ENCODE measurements around the gene HTRA3. TPM values are rescaled to one million over a fixed set of nuclear protein-coding genes. Genes with fewer than 3 reads are reported as not detected.

The HTRA3 gene
- total RNA-seq, 4 donors from 2014 or later: 1.8 to 13.0 (median 6.6) TPM

DNA sequence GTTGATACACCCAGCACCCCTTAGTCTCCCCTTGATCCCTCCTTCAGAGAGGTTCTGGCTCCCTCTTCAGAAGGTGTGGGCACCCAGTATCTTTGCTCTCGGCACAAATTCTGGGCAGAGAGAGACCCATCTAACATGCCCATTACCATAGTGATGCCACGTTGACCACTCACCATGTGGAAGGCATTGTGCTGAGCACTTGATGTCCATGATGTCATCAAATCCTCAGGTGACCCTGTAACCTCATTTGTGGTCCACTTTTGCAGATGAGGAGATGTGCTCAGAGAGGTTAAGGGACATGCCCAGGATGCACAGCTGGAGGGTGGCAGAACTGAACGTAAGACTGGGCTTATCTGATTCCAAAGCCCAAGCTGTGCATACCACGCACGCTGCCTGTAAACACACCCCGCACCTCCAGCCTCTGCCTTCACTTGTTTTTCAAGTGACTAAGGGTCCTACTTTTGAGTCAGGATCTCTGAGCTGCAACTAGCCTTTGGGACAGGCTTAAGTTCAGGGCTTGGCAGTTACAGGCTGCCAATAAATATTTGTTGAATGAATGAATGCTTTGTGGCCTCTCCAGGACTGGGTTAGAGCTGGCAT, 55.2 kb downstream of the HTRA3 start:
- Histone ChIP-seq H3K36me3 (no peaks in the 10 kb centered on the region), H3K9me3 (peaks cover 0 to 7% (median 6%) of the 10 kb centered on the region in 3 donors), H3K4me3 (no peak overlapping the region), H3K4me1 (peaks cover 0 to 17% (median 6%) of the 10 kb centered on the region in 3 donors), H3K27ac (no peak overlapping the region), H3K27me3 (no peaks in the 10 kb centered on the region)
- WGBS, 2 donors: 40 to 65% methylated on average over 5 to 6 of the region's 6 CpGs
- no peak for DNase-seq
- no peak for TF ChIP-seq POLR2A (IDR thresholded peaks at IDR 0.05)
- TF ChIP-seq, protein P1, sequence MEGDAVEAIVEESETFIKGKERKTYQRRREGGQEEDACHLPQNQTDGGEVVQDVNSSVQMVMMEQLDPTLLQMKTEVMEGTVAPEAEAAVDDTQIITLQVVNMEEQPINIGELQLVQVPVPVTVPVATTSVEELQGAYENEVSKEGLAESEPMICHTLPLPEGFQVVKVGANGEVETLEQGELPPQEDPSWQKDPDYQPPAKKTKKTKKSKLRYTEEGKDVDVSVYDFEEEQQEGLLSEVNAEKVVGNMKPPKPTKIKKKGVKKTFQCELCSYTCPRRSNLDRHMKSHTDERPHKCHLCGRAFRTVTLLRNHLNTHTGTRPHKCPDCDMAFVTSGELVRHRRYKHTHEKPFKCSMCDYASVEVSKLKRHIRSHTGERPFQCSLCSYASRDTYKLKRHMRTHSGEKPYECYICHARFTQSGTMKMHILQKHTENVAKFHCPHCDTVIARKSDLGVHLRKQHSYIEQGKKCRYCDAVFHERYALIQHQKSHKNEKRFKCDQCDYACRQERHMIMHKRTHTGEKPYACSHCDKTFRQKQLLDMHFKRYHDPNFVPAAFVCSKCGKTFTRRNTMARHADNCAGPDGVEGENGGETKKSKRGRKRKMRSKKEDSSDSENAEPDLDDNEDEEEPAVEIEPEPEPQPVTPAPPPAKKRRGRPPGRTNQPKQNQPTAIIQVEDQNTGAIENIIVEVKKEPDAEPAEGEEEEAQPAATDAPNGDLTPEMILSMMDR (IDR thresholded peaks at IDR 0.05): no peak
- intact Hi-C loops (cut with DNase I): no loop called here

DNA sequence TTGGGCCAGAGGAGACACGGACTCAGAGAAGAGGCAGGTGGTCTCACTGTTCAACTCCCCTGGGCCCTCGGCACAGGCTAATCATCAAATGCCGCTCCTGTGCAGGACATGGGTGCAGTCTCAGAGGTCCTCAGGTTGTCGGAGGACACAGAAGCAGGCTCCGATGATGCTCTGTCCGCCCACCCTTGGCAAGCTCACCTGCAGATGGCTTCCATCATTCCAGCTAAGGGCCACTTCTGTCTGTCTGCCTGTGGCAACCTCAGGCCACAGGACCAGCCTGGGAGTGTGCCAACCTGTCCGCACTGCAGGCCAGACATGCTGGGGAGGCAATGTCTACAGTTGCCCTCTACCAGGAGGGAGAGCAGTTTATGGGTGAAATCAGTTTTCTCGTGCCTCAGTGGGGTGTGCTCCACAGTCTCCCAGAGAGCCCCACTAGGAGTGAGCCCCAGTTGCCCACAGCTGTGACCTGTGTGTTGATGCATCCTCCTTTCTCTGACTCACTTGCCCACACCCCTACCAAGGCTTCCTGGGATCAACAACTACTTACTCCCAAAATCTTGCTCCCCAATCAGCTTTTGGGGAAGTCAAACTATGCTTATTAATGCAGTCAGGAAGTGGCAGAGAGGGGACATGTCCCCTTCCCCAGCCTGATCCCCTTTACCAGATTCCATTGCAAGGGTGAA, 55.9 kb downstream of the HTRA3 start:
- intact Hi-C loops (cut with DNase I): no loop called here

DNA sequence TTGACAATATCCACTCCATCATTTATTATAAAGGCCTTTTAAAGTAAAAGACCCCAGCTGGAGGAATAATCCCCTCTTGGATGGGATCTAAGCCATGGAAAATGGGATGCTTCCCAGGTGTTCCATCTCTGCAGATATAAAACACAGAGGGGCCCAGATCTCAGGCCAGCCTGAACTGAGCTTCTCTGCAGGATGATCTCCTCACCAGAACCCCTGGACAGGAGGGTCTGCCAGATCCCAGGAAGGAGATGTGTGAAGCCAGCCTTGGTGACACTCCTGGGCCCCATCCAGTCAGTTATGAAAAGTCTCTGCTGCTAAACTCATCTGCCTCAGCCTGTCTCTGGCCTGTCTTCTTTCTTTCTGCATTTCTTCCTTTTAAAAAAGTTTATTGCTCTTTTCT, 56.7 kb downstream of the HTRA3 start:
- DNase-seq: no peak
- peaks cover 0 to 7% (median 6%) of the 10 kb centered on the region in 3 donors for H3K9me3 ChIP-seq
- H3K27me3 ChIP-seq: peaks cover 0 to 9% (median 0%) of the 10 kb centered on the region in 4 donors
- intact Hi-C loops (cut with DNase I): no loop called here
- H3K4me1 ChIP-seq: peaks cover 0 to 17% (median 0%) of the 10 kb centered on the region in 3 donors
- H3K4me3 ChIP-seq: no peak overlapping the region
- H3K27ac ChIP-seq: no peak overlapping the region
- TF ChIP-seq, protein P1 (IDR thresholded peaks at IDR 0.05): no peak
- no peak for TF ChIP-seq POLR2A (IDR thresholded peaks at IDR 0.05)
- H3K36me3 ChIP-seq: no peaks in the 10 kb centered on the region

More for the DNA sequence above, 55.9 kb downstream of the HTRA3 start:
- Histone ChIP-seq H3K9me3 (peaks cover 0 to 7% (median 6%) of the 10 kb centered on the region in 3 donors), H3K27ac (no peak overlapping the region), H3K36me3 (no peaks in the 10 kb centered on the region), H3K4me3 (no peak overlapping the region), H3K27me3 (peaks cover 0 to 4% (median 0%) of the 10 kb centered on the region in 4 donors), H3K4me1 (peaks cover 0 to 13% (median 0%) of the 10 kb centered on the region in 3 donors)
- TF ChIP-seq POLR2A (IDR thresholded peaks at IDR 0.05): no peak
- TF ChIP-seq, protein P1 (IDR thresholded peaks at IDR 0.05): no peak
- 68 to 96% methylated on average over 6 of the region's 8 CpGs for WGBS, 2 donors
- DNase-seq: no peak

DNA sequence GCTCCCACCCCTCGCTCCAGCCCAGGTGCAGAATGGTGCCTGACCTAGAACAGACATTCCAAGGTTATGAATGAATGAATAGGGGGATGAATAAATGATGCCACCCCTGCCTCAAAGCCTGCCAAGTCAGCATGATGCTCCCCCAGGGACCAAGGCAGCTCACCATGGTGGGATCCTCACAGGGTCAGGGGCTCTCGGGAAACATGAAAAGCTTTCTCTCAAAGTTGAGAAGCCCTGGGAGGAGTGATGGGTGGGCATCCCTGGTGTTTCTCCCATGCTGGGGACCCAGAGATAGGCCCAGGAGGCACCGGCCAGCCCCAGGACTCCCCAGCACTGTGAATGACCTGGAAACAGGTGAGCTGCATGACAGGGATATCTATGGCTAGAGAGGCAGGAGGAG, 58.9 kb downstream of the HTRA3 start:
- WGBS, 2 donors: 43 to 72% methylated on average over 1 to 2 of the region's 3 CpGs
- no peak for DNase-seq

More for the DNA sequence above, 58.9 kb downstream of the HTRA3 start:
- no peak overlapping the region for H3K4me3 ChIP-seq
- peaks cover 0 to 21% (median 0%) of the 10 kb centered on the region in 3 donors for H3K4me1 ChIP-seq
- no peak overlapping the region for H3K27ac ChIP-seq
- peaks cover 0 to 7% (median 6%) of the 10 kb centered on the region in 3 donors for H3K9me3 ChIP-seq
- H3K27me3 ChIP-seq: peaks cover 0 to 20% (median 0%) of the 10 kb centered on the region in 4 donors
- no peaks in the 10 kb centered on the region for H3K36me3 ChIP-seq
- intact Hi-C loops (cut with DNase I): no loop called here
- TF ChIP-seq, protein P1 (IDR thresholded peaks at IDR 0.05): no peak
- TF ChIP-seq POLR2A (IDR thresholded peaks at IDR 0.05): no peak

All from esophagus squamous epithelium (tissue), 5 donors.